Measurements from ENCODE around the gene ANKS6. TPM values are rescaled to one million over a fixed set of nuclear protein-coding genes. Genes with fewer than 3 reads are reported as not detected.

ANKS6 gene
- total and polyA plus RNA-seq, 2 of the 8 experiments (the other 6 are each of a cell fraction or from before 2014, with no cell fraction given) = 34.1 to 56.3 TPM

GRCh38 chr9:98815391-98815951 is 19.1 kb upstream of the ANKS6 start:
- ChIA-PET CTCF (ENCODE audit: partially characterized antibody) (interaction anchor here (1.0 to 1.4 kb wide), 3 partner anchors 9 to 23 kb away, joined by 3 to 4 read pairs (median 4); no protein-coding TSS in a partner anchor), POLR2A (ENCODE audit: partially characterized antibody) (interaction anchor here (0.8 kb wide), 1 partner anchor 14 kb away, joined by 3 read pairs; no protein-coding TSS in a partner anchor)
- no peaks in the 10 kb centered on the region for H3K23me2 ChIP-seq (ENCODE audit: low read depth, low read length)
- no peak overlapping the region for H2BK120ac ChIP-seq (replicated peaks; ENCODE audit: low read depth, low read length)
- no peak overlapping the region for H3K18ac ChIP-seq (ENCODE audit: extremely low read depth, low read length)
- no peak overlapping the region for H3K27ac ChIP-seq (ENCODE audit: low read depth, low read length)
- DNase-seq (ENCODE audit: low read depth in 1 of 2, low spot score in 2 of 2) (no peak), FAIRE-seq (no peak)
- H3K4me2 ChIP-seq (ENCODE audit: insufficient read depth in 1 of 2, low read depth in 2 of 2, low read length in 2 of 2) = no peak overlapping the region
- H2AK5ac ChIP-seq (ENCODE audit: low read depth, low read length) = no peak overlapping the region
- no peak overlapping the region for H2BK12ac ChIP-seq (ENCODE audit: low read depth, low read length)
- no peak overlapping the region for H3K4me3 ChIP-seq (ENCODE audit: extremely low read depth in 1 of 4, insufficient read depth in 2 of 4, low read depth in 3 of 4, low read length in 4 of 4)
- H3K79me1 ChIP-seq (ENCODE audit: low read depth, low read length) = no peaks in the 10 kb centered on the region
- H3K4me1 ChIP-seq (replicated peaks in 1 of 4; ENCODE audit: control insufficient read depth in 3 of 4, insufficient read depth in 4 of 4, low read length in 3 of 4) = no peaks in the 10 kb centered on the region
- no peaks in the 10 kb centered on the region for H3K9me3 ChIP-seq (ENCODE audit: insufficient read depth in 2 of 2, low read depth in 1 of 2, low read length in 1 of 2)
- H2BK15ac ChIP-seq (ENCODE audit: low read length) = no peak overlapping the region
- WGBS, 2 experiments (ENCODE audit: extremely low coverage in 1 of 2, insufficient coverage in 1 of 2, insufficient read length in 1 of 2, insufficient replicate concordance in 2 of 2, low coverage in 1 of 2, low lambda C conversion rate in 2 of 2, missing lambda C conversion rate in 1 of 2) = 94% methylated on average over 6 of the region's 6 CpGs; no CpG with 5 or more reads in 1 of the 2 experiments
- H3K9ac ChIP-seq (replicated peaks in 1 of 4; ENCODE audit: extremely low read depth in 1 of 4, low read depth in 3 of 4, low read length in 3 of 4) = no peak overlapping the region
- H3K4ac ChIP-seq (replicated peaks; ENCODE audit: insufficient read length, low read depth, low read length) = no peak overlapping the region
- H3K36me3 ChIP-seq (ENCODE audit: control insufficient read depth in 2 of 4, insufficient read depth in 4 of 4, low read length in 3 of 4) = peaks cover 0 to 3% (median 1%) of the 10 kb centered on the region in 4 experiments; a peak in 2 of 8 replicates
- no peaks in the 10 kb centered on the region for H4K20me1 ChIP-seq (replicated peaks in 1 of 2; ENCODE audit: control insufficient read depth in 1 of 2, insufficient read depth in 2 of 2, low read length in 2 of 2)
- no peaks in the 10 kb centered on the region for H3K79me2 ChIP-seq (ENCODE audit: control insufficient read depth in 1 of 2, insufficient read depth in 2 of 2, low read length in 2 of 2)
- no peak overlapping the region for H4K8ac ChIP-seq (ENCODE audit: extremely low read depth, insufficient read depth, low read length)
- H4K91ac ChIP-seq (replicated peaks; ENCODE audit: insufficient read length, low read length) = no peak overlapping the region
- H2AFZ ChIP-seq (ENCODE audit: low read length) = no peak overlapping the region
- no peak overlapping the region for H3K14ac ChIP-seq (ENCODE audit: insufficient read length)
- H3K56ac ChIP-seq (replicated peaks; ENCODE audit: insufficient read length, low read depth, low read length) = no peak overlapping the region
- H2BK5ac ChIP-seq (ENCODE audit: low read depth, low read length) = no peak overlapping the region
- no peaks in the 10 kb centered on the region for H3K27me3 ChIP-seq (replicated peaks in 1 of 4; ENCODE audit: control insufficient read depth in 3 of 4, extremely low read depth in 1 of 4, insufficient read depth in 3 of 4, low read length in 3 of 4)
- no peak overlapping the region for H2BK20ac ChIP-seq (ENCODE audit: low read length)
- H4K5ac ChIP-seq (ENCODE audit: insufficient read length, low read depth, low read length) = no peak overlapping the region
- no peak overlapping the region for H3K23ac ChIP-seq (ENCODE audit: insufficient read length)
- TF ChIP-seq POLR2AphosphoS5 (IDR thresholded peaks at IDR 0.05; ENCODE audit: low read depth, low read length) = no peak
- no peak for TF ChIP-seq RNF2 (IDR thresholded peaks at IDR 0.05; ENCODE audit: borderline replicate concordance, low read depth, low read length, missing control alignments, poor library complexity, severe bottlenecking)
- no peak for TF ChIP-seq CBX5 (IDR thresholded peaks at IDR 0.05; ENCODE audit: low read depth, low read length)
- no peak for TF ChIP-seq BACH1 (IDR thresholded peaks at IDR 0.05; ENCODE audit: low read length)
- no peak for TF ChIP-seq ASH2L (IDR thresholded peaks at IDR 0.05; ENCODE audit: low read length)
- TF ChIP-seq CHD1 (IDR thresholded peaks at IDR 0.05; ENCODE audit: low read depth, low read length) = no peak
- TF ChIP-seq GTF2F1 (IDR thresholded peaks at IDR 0.05; ENCODE audit: borderline replicate concordance, low read depth, low read length) = no peak
- TF ChIP-seq POLR2A (IDR thresholded peaks at IDR 0.05; ENCODE audit: control extremely low read depth in 1 of 2, low read depth in 2 of 2, low read length in 2 of 2) = no peak
- TF ChIP-seq PHF8 (conservative IDR thresholded peaks at IDR 0.05; ENCODE audit: low read depth, low read length) = no peak
- no peak for TF ChIP-seq CEBPB (IDR thresholded peaks at IDR 0.05; ENCODE audit: low read depth, low read length)
- no peak for TF ChIP-seq EGR1 (IDR thresholded peaks at IDR 0.05; ENCODE audit: borderline replicate concordance, low read depth, low read length)
- no peak for TF ChIP-seq ZNF274 (IDR thresholded peaks at IDR 0.05; ENCODE audit: borderline replicate concordance, extremely low read depth, low read length)

All from H1 (cell line).